ENCODE measurements around the gene ATF6. TPM values are rescaled to one million over a fixed set of nuclear protein-coding genes. Genes with fewer than 3 reads are reported as not detected.

The ATF6 gene
- total and polyA plus RNA-seq, 2 experiments from 2014 or later, result 14.6 to 18.1 TPM

- H3K9me3 ChIP-seq (ENCODE audit: low read depth), result no peaks in the 10 kb centered on the region
- DNase-seq (ENCODE audit: low read depth in 1 of 2, low spot score in 1 of 2), result no peak
- no peak overlapping the region for H3K27ac ChIP-seq
- H3K36me3 ChIP-seq, result no peaks in the 10 kb centered on the region
- H3K27me3 ChIP-seq, result no peaks in the 10 kb centered on the region
- TF ChIP-seq CTCF (IDR thresholded peaks at IDR 0.05; ENCODE audit: low read depth, low read length), result no peak
- H3K4me1 ChIP-seq (ENCODE audit: low read depth), result no peaks in the 10 kb centered on the region
- no peak overlapping the region for H3K4me3 ChIP-seq
These were observed 178.3 kb downstream of the ATF6 start for GRCh38 chr1:161944381-161944780.

GRCh38 chr1:161945306-161946060 lies 179.4 kb downstream of the ATF6 start:
- H3K4me1 ChIP-seq (ENCODE audit: low read depth), result no peaks in the 10 kb centered on the region
- H3K27ac ChIP-seq, result no peak overlapping the region
- DNase-seq (ENCODE audit: low read depth in 1 of 2, low spot score in 1 of 2), result no peak
- H3K4me3 ChIP-seq, result no peak overlapping the region
- no peak for TF ChIP-seq CTCF (IDR thresholded peaks at IDR 0.05; ENCODE audit: low read depth, low read length)
- H3K36me3 ChIP-seq, result no peaks in the 10 kb centered on the region
- no peaks in the 10 kb centered on the region for H3K27me3 ChIP-seq
- no peaks in the 10 kb centered on the region for H3K9me3 ChIP-seq (ENCODE audit: low read depth)

GRCh38 chr1:161946071-161946987 lies 180.2 kb downstream of the ATF6 start:
- H3K36me3 ChIP-seq, result no peaks in the 10 kb centered on the region
- no peaks in the 10 kb centered on the region for H3K27me3 ChIP-seq
- no peak for TF ChIP-seq CTCF (IDR thresholded peaks at IDR 0.05; ENCODE audit: low read depth, low read length)
- DNase-seq (ENCODE audit: low read depth in 1 of 2, low spot score in 1 of 2), result peak in 1 of 2 donors; percentile 57
- H3K9me3 ChIP-seq (ENCODE audit: low read depth), result no peaks in the 10 kb centered on the region
- no peak overlapping the region for H3K27ac ChIP-seq
- no peaks in the 10 kb centered on the region for H3K4me1 ChIP-seq (ENCODE audit: low read depth)
- no peak overlapping the region for H3K4me3 ChIP-seq

- Histone ChIP-seq H3K27me3 (no peaks in the 10 kb centered on the region), H3K36me3 (no peaks in the 10 kb centered on the region), H3K9me3 (ENCODE audit: low read depth) (no peaks in the 10 kb centered on the region), H3K27ac (no peak overlapping the region), H3K4me1 (ENCODE audit: low read depth) (no peaks in the 10 kb centered on the region), H3K4me3 (no peak overlapping the region)
- no peak for TF ChIP-seq CTCF (IDR thresholded peaks at IDR 0.05; ENCODE audit: low read depth, low read length)
- DNase-seq (ENCODE audit: low read depth in 1 of 2, low spot score in 1 of 2), result no peak
These were observed 182.3 kb downstream of the ATF6 start for GRCh38 chr1:161948435-161948834.

GRCh38 chr1:161949548-161949947 lies 183.4 kb downstream of the ATF6 start:
- H3K4me1 ChIP-seq (ENCODE audit: low read depth), result no peaks in the 10 kb centered on the region
- no peak overlapping the region for H3K4me3 ChIP-seq
- H3K9me3 ChIP-seq (ENCODE audit: low read depth), result no peaks in the 10 kb centered on the region
- no peaks in the 10 kb centered on the region for H3K36me3 ChIP-seq
- TF ChIP-seq CTCF (IDR thresholded peaks at IDR 0.05; ENCODE audit: low read depth, low read length), result no peak
- H3K27me3 ChIP-seq, result no peaks in the 10 kb centered on the region
- no peak for DNase-seq (ENCODE audit: low read depth in 1 of 2, low spot score in 1 of 2)
- no peak overlapping the region for H3K27ac ChIP-seq
